ENCODE measurements around the gene MED12.

DNA sequence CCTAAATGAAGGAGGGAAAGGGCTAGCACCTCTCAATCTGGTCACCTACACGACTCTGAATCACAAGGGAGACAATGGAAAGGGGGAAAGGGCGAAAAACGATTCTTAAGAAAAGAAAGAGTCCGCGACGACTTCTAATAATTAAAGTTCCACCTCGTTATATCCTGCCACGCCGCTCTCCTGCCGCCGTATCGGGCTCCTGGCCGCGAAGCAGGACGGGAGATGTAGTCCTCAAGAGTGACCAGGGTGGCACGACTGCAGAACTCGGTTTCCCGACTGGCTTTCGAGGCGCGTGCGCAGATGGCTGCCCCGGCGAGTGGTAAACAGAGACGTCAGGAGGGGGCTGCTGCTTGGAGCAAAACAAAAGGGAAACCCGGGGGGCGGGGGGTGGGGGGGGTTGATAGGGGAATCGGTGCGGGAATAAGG is 22.8 kb upstream of the MED12 start, which contains the start of gene FOXO4:
- TF ChIP-seq, protein P1, sequence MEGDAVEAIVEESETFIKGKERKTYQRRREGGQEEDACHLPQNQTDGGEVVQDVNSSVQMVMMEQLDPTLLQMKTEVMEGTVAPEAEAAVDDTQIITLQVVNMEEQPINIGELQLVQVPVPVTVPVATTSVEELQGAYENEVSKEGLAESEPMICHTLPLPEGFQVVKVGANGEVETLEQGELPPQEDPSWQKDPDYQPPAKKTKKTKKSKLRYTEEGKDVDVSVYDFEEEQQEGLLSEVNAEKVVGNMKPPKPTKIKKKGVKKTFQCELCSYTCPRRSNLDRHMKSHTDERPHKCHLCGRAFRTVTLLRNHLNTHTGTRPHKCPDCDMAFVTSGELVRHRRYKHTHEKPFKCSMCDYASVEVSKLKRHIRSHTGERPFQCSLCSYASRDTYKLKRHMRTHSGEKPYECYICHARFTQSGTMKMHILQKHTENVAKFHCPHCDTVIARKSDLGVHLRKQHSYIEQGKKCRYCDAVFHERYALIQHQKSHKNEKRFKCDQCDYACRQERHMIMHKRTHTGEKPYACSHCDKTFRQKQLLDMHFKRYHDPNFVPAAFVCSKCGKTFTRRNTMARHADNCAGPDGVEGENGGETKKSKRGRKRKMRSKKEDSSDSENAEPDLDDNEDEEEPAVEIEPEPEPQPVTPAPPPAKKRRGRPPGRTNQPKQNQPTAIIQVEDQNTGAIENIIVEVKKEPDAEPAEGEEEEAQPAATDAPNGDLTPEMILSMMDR (conservative IDR thresholded peaks at IDR 0.05; ENCODE audit: low read length), result no peak
- no peak for TF ChIP-seq EZH2phosphoT487 (IDR thresholded peaks at IDR 0.05; ENCODE audit: borderline replicate concordance, low read depth, low read length)
